ENCODE measurements around the gene HEPN1.

- TF ChIP-seq CTCF (IDR thresholded peaks at IDR 0.05; ENCODE audit: extremely low read depth in 1 of 2, insufficient read depth in 1 of 2, low read depth in 1 of 2, low read length in 2 of 2) (no peak), FOS (IDR thresholded peaks at IDR 0.05; ENCODE audit: borderline replicate concordance, insufficient read depth, low read length) (no peak), POLR2A (IDR thresholded peaks at IDR 0.05; ENCODE audit: low read depth, low read length) (no peak), JUN (IDR thresholded peaks at IDR 0.05; ENCODE audit: borderline replicate concordance, insufficient read depth, insufficient read length, low read depth) (no peak), MAX (IDR thresholded peaks at IDR 0.05; ENCODE audit: insufficient read depth, insufficient read length) (no peak), EZH2 (IDR thresholded peaks at IDR 0.05; ENCODE audit: borderline replicate concordance, low read depth, low read length, severe bottlenecking) (no peak)
Observed at GRCh38 chr11:124950601-124951330, 31.7 kb downstream of the HEPN1 start.

All from endothelial cell of umbilical vein (primary cell).